Endothelial cell of umbilical vein (primary cell): ENCODE measurements around the gene BCL2.

Source experiments
- EZH2 ChIP-seq: IDR thresholded peaks from 2 replicates; pipeline ENCODE4 v1.6.1; 2012; ENCODE audit warnings: borderline replicate concordance, low read depth, mild to moderate bottlenecking, moderate library complexity, low read length, inconsistent platforms; ENCODE audit not compliant: severe bottlenecking
- FOS ChIP-seq: IDR thresholded peaks from 2 replicates; pipeline ENCODE4 v1.6.1; 2011; ENCODE audit warnings: mild to moderate bottlenecking, low read length, moderate library complexity, borderline replicate concordance; ENCODE audit not compliant: insufficient read depth
- GATA2 ChIP-seq: IDR thresholded peaks from 2 replicates; pipeline ENCODE4 v1.7.0; 2011; ENCODE audit warnings: low read depth, mild to moderate bottlenecking, moderate library complexity, mixed read lengths, low read length; ENCODE audit not compliant: insufficient read length, insufficient read depth
- JUN ChIP-seq: IDR thresholded peaks from 2 replicates; pipeline ENCODE4 v1.6.1; 2011; ENCODE audit warnings: borderline replicate concordance, low read depth; ENCODE audit not compliant: insufficient read length, insufficient read depth
- POLR2A ChIP-seq: IDR thresholded peaks from 2 replicates; pipeline ENCODE4 v1.6.1; 2012; ENCODE audit warnings: low read depth, mild to moderate bottlenecking, control low read depth, low read length
- POLR2AphosphoS5 ChIP-seq: IDR thresholded peaks from 2 replicates; pipeline ENCODE4 v1.6.1; 2012; ENCODE audit warnings: low read depth, mild to moderate bottlenecking, control low read depth, low read length, moderate library complexity; ENCODE audit not compliant: insufficient read depth
- TF ChIP-seq, protein P1 (sequence below), 2 donors: IDR thresholded peaks; 1 replicate in 1 of 2; 2 replicates in 1 of 2; pipeline ENCODE4 v1.5.1; 2011; ENCODE audit warnings: low read length in 2 of 2, mild to moderate bottlenecking in 2 of 2, moderate library complexity in 2 of 2, control low read depth in 1 of 2, inconsistent platforms in 1 of 2, low read depth in 1 of 2; ENCODE audit not compliant: insufficient read depth in 1 of 2; ENCODE audit errors: extremely low read depth in 1 of 2
- TF ChIP-seq, protein P2 (sequence below): IDR thresholded peaks from 2 replicates; pipeline ENCODE4 v1.6.1; 2011; ENCODE audit not compliant: insufficient read depth, insufficient read length

DNA sequence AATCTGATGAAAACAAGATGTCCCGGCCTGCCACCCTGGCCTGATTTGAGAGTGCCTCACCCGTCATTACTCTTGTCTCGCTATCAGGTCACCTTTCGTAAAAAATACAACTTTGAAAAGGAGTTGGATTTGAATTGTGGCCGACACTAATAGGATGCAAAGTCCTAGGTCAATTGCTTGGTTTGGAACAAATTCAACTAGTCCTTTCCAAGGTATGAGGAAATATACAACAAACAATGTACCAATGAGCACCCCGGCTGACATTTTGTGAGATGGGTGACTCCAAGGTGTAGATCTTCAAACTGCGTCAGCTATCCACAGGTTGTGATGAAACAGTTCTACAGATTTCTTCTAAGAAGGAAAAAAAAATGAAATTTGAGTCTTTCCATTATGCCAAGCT lies 77.8 kb downstream of the BCL2 start:
- TF ChIP-seq POLR2A = no peak
- TF ChIP-seq, protein P1, sequence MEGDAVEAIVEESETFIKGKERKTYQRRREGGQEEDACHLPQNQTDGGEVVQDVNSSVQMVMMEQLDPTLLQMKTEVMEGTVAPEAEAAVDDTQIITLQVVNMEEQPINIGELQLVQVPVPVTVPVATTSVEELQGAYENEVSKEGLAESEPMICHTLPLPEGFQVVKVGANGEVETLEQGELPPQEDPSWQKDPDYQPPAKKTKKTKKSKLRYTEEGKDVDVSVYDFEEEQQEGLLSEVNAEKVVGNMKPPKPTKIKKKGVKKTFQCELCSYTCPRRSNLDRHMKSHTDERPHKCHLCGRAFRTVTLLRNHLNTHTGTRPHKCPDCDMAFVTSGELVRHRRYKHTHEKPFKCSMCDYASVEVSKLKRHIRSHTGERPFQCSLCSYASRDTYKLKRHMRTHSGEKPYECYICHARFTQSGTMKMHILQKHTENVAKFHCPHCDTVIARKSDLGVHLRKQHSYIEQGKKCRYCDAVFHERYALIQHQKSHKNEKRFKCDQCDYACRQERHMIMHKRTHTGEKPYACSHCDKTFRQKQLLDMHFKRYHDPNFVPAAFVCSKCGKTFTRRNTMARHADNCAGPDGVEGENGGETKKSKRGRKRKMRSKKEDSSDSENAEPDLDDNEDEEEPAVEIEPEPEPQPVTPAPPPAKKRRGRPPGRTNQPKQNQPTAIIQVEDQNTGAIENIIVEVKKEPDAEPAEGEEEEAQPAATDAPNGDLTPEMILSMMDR (IDR thresholded peaks at IDR 0.05; ENCODE audit: extremely low read depth in 1 of 2, insufficient read depth in 1 of 2, low read depth in 1 of 2, low read length in 2 of 2) = no peak
- no peak for TF ChIP-seq POLR2AphosphoS5
- TF ChIP-seq FOS = no peak
- TF ChIP-seq GATA2 = no peak
- TF ChIP-seq EZH2 = no peak
- TF ChIP-seq, protein P2, sequence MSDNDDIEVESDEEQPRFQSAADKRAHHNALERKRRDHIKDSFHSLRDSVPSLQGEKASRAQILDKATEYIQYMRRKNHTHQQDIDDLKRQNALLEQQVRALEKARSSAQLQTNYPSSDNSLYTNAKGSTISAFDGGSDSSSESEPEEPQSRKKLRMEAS = no peak
- no peak for TF ChIP-seq JUN
